Keratinocyte (primary cell): ENCODE data around the gene TCF7L2. TPM values are rescaled to one million over a fixed set of nuclear protein-coding genes. Genes with fewer than 3 reads are reported as not detected.

ENCODE experiments used
- DNase-seq: peaks from one replicate; pipeline ENCODE4 v3.0.0-alpha.2; 2011; ENCODE audit warnings: low read depth, missing footprints, low spot score
- FAIRE-seq: peaks from 2 replicates; lab custom pipeline; 2011; peaks lifted over from hg19 to GRCh38; lab: Jason Lieb, UNC
- H2AFZ ChIP-seq: 2 replicates; pipeline ENCODE4 v1.6.0; 2012; ENCODE audit warnings: low read length, control low read depth, inconsistent platforms; ENCODE audit not compliant: control insufficient read depth
- H3K27ac ChIP-seq: 2 replicates; pipeline ENCODE4 v1.5.1; 2011; ENCODE audit warnings: low read length; ENCODE audit not compliant: control insufficient read depth, insufficient read depth
- H3K27me3 ChIP-seq: 3 replicates; pipeline ENCODE4 v1.6.0; 2011; ENCODE audit warnings: low read length; ENCODE audit not compliant: control insufficient read depth, insufficient read depth; ENCODE audit errors: extremely low read depth
- H3K36me3 ChIP-seq, 2 experiments: 2 replicates in 1 of 2; 3 replicates in 1 of 2; pipeline ENCODE4 v1.5.1; 2011; ENCODE audit warnings: low read length in 2 of 2, mild to moderate bottlenecking in 1 of 2; ENCODE audit not compliant: control insufficient read depth in 2 of 2, insufficient read depth in 2 of 2; ENCODE audit errors: extremely low read depth in 1 of 2
- H3K4me1 ChIP-seq: 3 replicates; pipeline ENCODE4 v1.5.1; 2011; ENCODE audit warnings: low read length; ENCODE audit not compliant: control insufficient read depth, insufficient read depth; ENCODE audit errors: extremely low read depth
- H3K4me2 ChIP-seq: 3 replicates; pipeline ENCODE4 v1.6.0; 2011; ENCODE audit warnings: low read depth, low read length; ENCODE audit not compliant: control insufficient read depth, insufficient read depth; ENCODE audit errors: extremely low read depth
- H3K4me3 ChIP-seq, 3 experiments: fragments of 200-600 bp in 1 of 3; sonication (generic) in 1 of 3; 2 replicates in 2 of 3; 3 replicates in 1 of 3; pipeline ENCODE4 v1.5.1; 2011 to 2016; ENCODE audit warnings: low read length in 3 of 3, mild to moderate bottlenecking in 3 of 3, control low read depth in 2 of 3, inconsistent platforms in 1 of 3, low read depth in 1 of 3, mixed read lengths in 1 of 3, mixed run types in 1 of 3, moderate library complexity in 1 of 3; ENCODE audit not compliant: control insufficient read depth in 2 of 3, insufficient read depth in 2 of 3; ENCODE audit errors: extremely low read depth in 1 of 3
- H3K79me2 ChIP-seq: 2 replicates; pipeline ENCODE4 v1.6.0; 2012; ENCODE audit warnings: low read length; ENCODE audit not compliant: control insufficient read depth, insufficient read depth
- H3K9ac ChIP-seq: 3 replicates; pipeline ENCODE4 v1.6.0; 2011; ENCODE audit warnings: low read length; ENCODE audit not compliant: control insufficient read depth, insufficient read depth; ENCODE audit errors: extremely low read depth
- H3K9me1 ChIP-seq: 3 replicates; pipeline ENCODE4 v1.6.0; 2011; ENCODE audit warnings: low read length; ENCODE audit not compliant: control insufficient read depth, insufficient read depth; ENCODE audit errors: extremely low read depth
- H3K9me3 ChIP-seq: 2 replicates; pipeline ENCODE4 v1.5.1; 2012; ENCODE audit warnings: low read depth, low read length; ENCODE audit not compliant: control insufficient read depth
- H4K20me1 ChIP-seq: 3 replicates; pipeline ENCODE4 v1.6.0; 2011; ENCODE audit warnings: low read length; ENCODE audit not compliant: control insufficient read depth, insufficient read depth; ENCODE audit errors: extremely low read depth
- CTCF ChIP-seq, 3 experiments: IDR thresholded peaks in 1 of 3; conservative IDR thresholded peaks in 1 of 3; optimal IDR thresholded peaks in 1 of 3; 2 replicates in 2 of 3; 3 replicates in 1 of 3; pipeline versions ENCODE3 to v1.5.1; 2011; ENCODE audit warnings: low read length in 3 of 3, mild to moderate bottlenecking in 3 of 3, moderate library complexity in 2 of 3, control low read depth in 1 of 3, inconsistent platforms in 1 of 3; ENCODE audit not compliant: insufficient read depth in 2 of 3; ENCODE audit errors: extremely low read depth in 1 of 3
- EZH2 ChIP-seq: IDR thresholded peaks from one replicate; pipeline ENCODE4 v1.6.1; 2012; ENCODE audit warnings: inconsistent platforms, mild to moderate bottlenecking, low read length, moderate library complexity
- dilution Hi-C: fragments of 300-500 bp; cut with MboI; formaldehyde crosslinking; loops from one replicate; pipeline ENCODE4 v1.7.0; 2020; ENCODE audit warnings: low sequenced_read_pairs; ENCODE audit not compliant: extremely low pct_ligation_motif_present
- polyA plus RNA-seq, 5 experiments: library from polyadenylated mRNA; depleted of rRNA in 3 of 5; stranded (reverse) in 3 of 5; stranded (forward) in 1 of 5; unstranded in 1 of 5; fragments of >200 nt; gene quantifications; 1 replicate in 1 of 5; 2 replicates in 3 of 5; 3 replicates in 1 of 5; pipeline versions ENCODE4 v1.2.1 to v1.2.3, GENCODE V29; 2011 to 2012; ENCODE audit warnings: missing spikeins in 2 of 5, low read depth in 1 of 5, low replicate concordance in 1 of 5

The TCF7L2 gene
- polyA plus RNA-seq, 1 donor (not counting 4 experiments of a cell fraction or from before 2014, with no cell fraction given): 2.5 TPM

- H3K9me1 ChIP-seq: no peaks in the 10 kb centered on the region
- H3K4me2 ChIP-seq: no peak overlapping the region
- H3K27me3 ChIP-seq: no peaks in the 10 kb centered on the region
- no peaks in the 10 kb centered on the region for H3K79me2 ChIP-seq
- H3K9ac ChIP-seq: no peak overlapping the region
- no peak for TF ChIP-seq CTCF (optimal IDR thresholded peaks at IDR 0.05 in 1 of 3, IDR thresholded peaks at IDR 0.05 in 1 of 3, conservative IDR thresholded peaks at IDR 0.05 in 1 of 3; ENCODE audit: extremely low read depth in 1 of 3, insufficient read depth in 2 of 3, low read length in 3 of 3)
- no peak for TF ChIP-seq EZH2
- no peak overlapping the region for H3K27ac ChIP-seq
- DNase-seq (no peak), FAIRE-seq (no peak)
- no peaks in the 10 kb centered on the region for H3K9me3 ChIP-seq
- no peaks in the 10 kb centered on the region for H4K20me1 ChIP-seq
- no peak overlapping the region for H2AFZ ChIP-seq
- H3K36me3 ChIP-seq: no peaks in the 10 kb centered on the region
- dilution Hi-C loops: no loop called here
- no peaks in the 10 kb centered on the region for H3K4me1 ChIP-seq
- no peak overlapping the region for H3K4me3 ChIP-seq
Measured at GRCh38 chr10:113171662-113172061, 221.6 kb downstream of the TCF7L2 start.

GRCh38 chr10:113175176-113175575 lies 225.1 kb downstream of the TCF7L2 start:
- no peaks in the 10 kb centered on the region for H3K4me1 ChIP-seq
- no peaks in the 10 kb centered on the region for H3K9me3 ChIP-seq
- H3K4me2 ChIP-seq: no peak overlapping the region
- H3K36me3 ChIP-seq: no peaks in the 10 kb centered on the region
- dilution Hi-C loops: no loop called here
- H3K4me3 ChIP-seq: no peak overlapping the region
- DNase-seq (no peak), FAIRE-seq (no peak)
- no peaks in the 10 kb centered on the region for H3K9me1 ChIP-seq
- H3K79me2 ChIP-seq: no peaks in the 10 kb centered on the region
- no peak overlapping the region for H3K9ac ChIP-seq
- TF ChIP-seq CTCF (optimal IDR thresholded peaks at IDR 0.05 in 1 of 3, IDR thresholded peaks at IDR 0.05 in 1 of 3, conservative IDR thresholded peaks at IDR 0.05 in 1 of 3; ENCODE audit: extremely low read depth in 1 of 3, insufficient read depth in 2 of 3, low read length in 3 of 3) (no peak), EZH2 (no peak)
- no peaks in the 10 kb centered on the region for H4K20me1 ChIP-seq
- H2AFZ ChIP-seq: no peak overlapping the region
- no peak overlapping the region for H3K27ac ChIP-seq
- no peaks in the 10 kb centered on the region for H3K27me3 ChIP-seq
